Measurements from ENCODE around the gene IRGC. TPM values are rescaled to one million over a fixed set of nuclear protein-coding genes. Genes with fewer than 3 reads are reported as not detected.

Gene IRGC
- total and polyA plus RNA-seq, 2 of the 13 experiments (the other 11 are each of a cell fraction or from before 2014, with no cell fraction given) = not detected

DNA sequence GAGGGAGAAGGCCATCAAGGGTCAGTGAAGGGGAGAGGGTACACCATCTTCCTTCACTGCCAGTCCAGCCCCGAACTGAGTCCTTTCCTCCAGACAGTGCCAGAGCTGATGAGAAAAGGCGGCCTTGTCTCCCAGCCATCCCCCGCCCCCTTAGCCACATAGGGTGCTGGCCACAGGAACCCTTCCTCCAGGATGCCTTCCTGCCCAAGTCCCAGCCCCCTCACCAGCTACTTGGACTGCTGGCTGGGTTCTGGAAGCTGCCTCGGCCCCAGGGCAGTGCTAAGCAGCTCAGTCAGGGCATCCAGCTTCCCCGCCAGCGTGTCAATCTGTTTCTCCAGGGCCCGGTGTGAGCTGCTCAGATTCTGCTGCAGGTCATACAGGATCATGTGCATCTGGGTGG, 51.4 kb downstream of the IRGC start (continued):
- TF ChIP-seq, protein P1, sequence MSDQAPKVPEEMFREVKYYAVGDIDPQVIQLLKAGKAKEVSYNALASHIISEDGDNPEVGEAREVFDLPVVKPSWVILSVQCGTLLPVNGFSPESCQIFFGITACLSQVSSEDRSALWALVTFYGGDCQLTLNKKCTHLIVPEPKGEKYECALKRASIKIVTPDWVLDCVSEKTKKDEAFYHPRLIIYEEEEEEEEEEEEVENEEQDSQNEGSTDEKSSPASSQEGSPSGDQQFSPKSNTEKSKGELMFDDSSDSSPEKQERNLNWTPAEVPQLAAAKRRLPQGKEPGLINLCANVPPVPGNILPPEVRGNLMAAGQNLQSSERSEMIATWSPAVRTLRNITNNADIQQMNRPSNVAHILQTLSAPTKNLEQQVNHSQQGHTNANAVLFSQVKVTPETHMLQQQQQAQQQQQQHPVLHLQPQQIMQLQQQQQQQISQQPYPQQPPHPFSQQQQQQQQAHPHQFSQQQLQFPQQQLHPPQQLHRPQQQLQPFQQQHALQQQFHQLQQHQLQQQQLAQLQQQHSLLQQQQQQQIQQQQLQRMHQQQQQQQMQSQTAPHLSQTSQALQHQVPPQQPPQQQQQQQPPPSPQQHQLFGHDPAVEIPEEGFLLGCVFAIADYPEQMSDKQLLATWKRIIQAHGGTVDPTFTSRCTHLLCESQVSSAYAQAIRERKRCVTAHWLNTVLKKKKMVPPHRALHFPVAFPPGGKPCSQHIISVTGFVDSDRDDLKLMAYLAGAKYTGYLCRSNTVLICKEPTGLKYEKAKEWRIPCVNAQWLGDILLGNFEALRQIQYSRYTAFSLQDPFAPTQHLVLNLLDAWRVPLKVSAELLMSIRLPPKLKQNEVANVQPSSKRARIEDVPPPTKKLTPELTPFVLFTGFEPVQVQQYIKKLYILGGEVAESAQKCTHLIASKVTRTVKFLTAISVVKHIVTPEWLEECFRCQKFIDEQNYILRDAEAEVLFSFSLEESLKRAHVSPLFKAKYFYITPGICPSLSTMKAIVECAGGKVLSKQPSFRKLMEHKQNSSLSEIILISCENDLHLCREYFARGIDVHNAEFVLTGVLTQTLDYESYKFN (CRISPR knock-in tag; conservative IDR thresholded peaks at IDR 0.05) = no peak
- TF ChIP-seq ZNF274 (CRISPR knock-in tag; IDR thresholded peaks at IDR 0.05) = no peak
- no peak for TF ChIP-seq ZNF101 (CRISPR knock-in tag; IDR thresholded peaks at IDR 0.05; ENCODE audit: borderline replicate concordance, low read depth)
- TF ChIP-seq, protein P2, sequence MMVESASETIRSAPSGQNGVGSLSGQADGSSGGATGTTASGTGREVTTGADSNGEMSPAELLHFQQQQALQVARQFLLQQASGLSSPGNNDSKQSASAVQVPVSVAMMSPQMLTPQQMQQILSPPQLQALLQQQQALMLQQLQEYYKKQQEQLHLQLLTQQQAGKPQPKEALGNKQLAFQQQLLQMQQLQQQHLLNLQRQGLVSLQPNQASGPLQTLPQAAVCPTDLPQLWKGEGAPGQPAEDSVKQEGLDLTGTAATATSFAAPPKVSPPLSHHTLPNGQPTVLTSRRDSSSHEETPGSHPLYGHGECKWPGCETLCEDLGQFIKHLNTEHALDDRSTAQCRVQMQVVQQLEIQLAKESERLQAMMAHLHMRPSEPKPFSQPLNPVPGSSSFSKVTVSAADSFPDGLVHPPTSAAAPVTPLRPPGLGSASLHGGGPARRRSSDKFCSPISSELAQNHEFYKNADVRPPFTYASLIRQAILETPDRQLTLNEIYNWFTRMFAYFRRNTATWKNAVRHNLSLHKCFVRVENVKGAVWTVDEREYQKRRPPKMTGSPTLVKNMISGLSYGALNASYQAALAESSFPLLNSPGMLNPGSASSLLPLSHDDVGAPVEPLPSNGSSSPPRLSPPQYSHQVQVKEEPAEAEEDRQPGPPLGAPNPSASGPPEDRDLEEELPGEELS (CRISPR knock-in tag; IDR thresholded peaks at IDR 0.05) = no peak

DNA sequence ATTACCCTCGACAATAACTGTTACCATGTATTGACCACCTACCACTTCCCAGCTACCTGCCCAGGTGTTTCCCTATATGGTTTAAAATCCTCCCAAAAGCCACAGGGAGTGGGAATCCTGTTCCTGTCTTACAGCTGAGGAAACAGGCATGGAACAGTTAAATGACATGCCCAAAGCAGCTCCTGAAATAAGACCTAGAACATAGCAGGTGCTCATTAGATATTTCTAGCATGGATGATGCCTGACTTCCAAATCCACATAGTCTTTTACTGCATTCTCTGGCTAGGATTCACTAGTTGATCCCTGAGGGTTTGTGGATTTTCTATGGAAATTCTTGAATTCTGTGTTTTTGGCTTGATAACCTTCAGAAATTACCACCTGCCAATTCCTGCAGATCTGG, 51.9 kb downstream of the IRGC start:
- Histone ChIP-seq H4K20me1 (ENCODE audit: insufficient read depth, low read length) (no peaks in the 10 kb centered on the region), H3K36me3 (replicated peaks in 1 of 2; ENCODE audit: control insufficient read depth in 1 of 2, insufficient read depth in 2 of 2, low read length in 2 of 2) (no peaks in the 10 kb centered on the region), H3K4me1 (ENCODE audit: insufficient read depth, low read length) (peaks cover 16% of the 10 kb centered on the region; the same call in 1 of the 2 replicates), H3K9ac (ENCODE audit: insufficient read depth, low read depth, low read length) (no peak overlapping the region), H3K27ac (ENCODE audit: extremely low read length, insufficient read depth, low read length) (no peak overlapping the region), H2AFZ (ENCODE audit: low read length) (no peak overlapping the region), H3K9me3 (ENCODE audit: low read length) (no peaks in the 10 kb centered on the region), H3K27me3 (ENCODE audit: control insufficient read depth in 1 of 2, insufficient read depth in 2 of 2, low read length in 2 of 2) (0 out of 5 replicates have a peak, but pooled peaks cover 0 to under 1% of the 10 kb centered on the region in 2 experiments), H3K79me2 (ENCODE audit: insufficient read depth, low read length) (no peaks in the 10 kb centered on the region), H3K4me2 (ENCODE audit: low read depth, low read length) (no peak overlapping the region), H3K4me3 (replicated peaks in 1 of 3; ENCODE audit: insufficient read depth in 1 of 3, low read depth in 2 of 3, low read length in 3 of 3) (no peak overlapping the region)
- CTCF ChIA-PET (ENCODE audit: low intra/inter-chr PET ratio, low total read pairs) = no interaction called here
- FAIRE-seq (no peak), ATAC-seq (no peak), DNase-seq (ENCODE audit: low spot score) (no peak)
- in situ Hi-C loops (cut with HindIII; ENCODE audit: extremely low pct_ligation_motif_present, low pct_unique_long_range_greater_than_20kb) = no loop called here
- no TSS peak for BruUV-seq (replicated peaks)
- POLR2A ChIA-PET = interaction anchor here (1.6 kb wide), 1 partner anchor 13 kb away, joined by 4 read pairs; the partner anchor contains the start of gene SMG9
- intact Hi-C loops (cut with micrococcal nuclease; ENCODE audit: unreplicated experiment) = loop anchor here (10.0 kb wide), 1 partner anchor 103 kb away; no protein-coding TSS in a partner anchor
- WGBS (ENCODE audit: low lambda C conversion rate) = 0% methylated on average over 1 of the region's 1 CpG
- no peak for TF ChIP-seq SMC3 (IDR thresholded peaks at IDR 0.05; ENCODE audit: low read length)
- no peak for TF ChIP-seq BORCS8-MEF2B (CRISPR knock-in tag; IDR thresholded peaks at IDR 0.05)
- TF ChIP-seq SNAI1 (CRISPR knock-in tag; IDR thresholded peaks at IDR 0.05; ENCODE audit: borderline replicate concordance) = no peak
- TF ChIP-seq ZNF121 (CRISPR knock-in tag; IDR thresholded peaks at IDR 0.05) = no peak
- TF ChIP-seq ZNF749 (CRISPR knock-in tag; IDR thresholded peaks at IDR 0.05; ENCODE audit: borderline replicate concordance) = no peak
- no peak for TF ChIP-seq ZNF616 (CRISPR knock-in tag; IDR thresholded peaks at IDR 0.05; ENCODE audit: low read depth)
- TF ChIP-seq ATF1 (CRISPR knock-in tag; IDR thresholded peaks at IDR 0.05) = no peak
- no peak for TF ChIP-seq SYNCRIP (IDR thresholded peaks at IDR 0.05; ENCODE audit: insufficient read depth, low read depth, low read length)
- no peak for TF ChIP-seq ZNF589 (CRISPR knock-in tag; conservative IDR thresholded peaks at IDR 0.05)
- TF ChIP-seq SRSF9 (IDR thresholded peaks at IDR 0.05; ENCODE audit: borderline replicate concordance, insufficient read depth, low read depth, low read length, poor library complexity, severe bottlenecking) = no peak
- TF ChIP-seq, protein P3, sequence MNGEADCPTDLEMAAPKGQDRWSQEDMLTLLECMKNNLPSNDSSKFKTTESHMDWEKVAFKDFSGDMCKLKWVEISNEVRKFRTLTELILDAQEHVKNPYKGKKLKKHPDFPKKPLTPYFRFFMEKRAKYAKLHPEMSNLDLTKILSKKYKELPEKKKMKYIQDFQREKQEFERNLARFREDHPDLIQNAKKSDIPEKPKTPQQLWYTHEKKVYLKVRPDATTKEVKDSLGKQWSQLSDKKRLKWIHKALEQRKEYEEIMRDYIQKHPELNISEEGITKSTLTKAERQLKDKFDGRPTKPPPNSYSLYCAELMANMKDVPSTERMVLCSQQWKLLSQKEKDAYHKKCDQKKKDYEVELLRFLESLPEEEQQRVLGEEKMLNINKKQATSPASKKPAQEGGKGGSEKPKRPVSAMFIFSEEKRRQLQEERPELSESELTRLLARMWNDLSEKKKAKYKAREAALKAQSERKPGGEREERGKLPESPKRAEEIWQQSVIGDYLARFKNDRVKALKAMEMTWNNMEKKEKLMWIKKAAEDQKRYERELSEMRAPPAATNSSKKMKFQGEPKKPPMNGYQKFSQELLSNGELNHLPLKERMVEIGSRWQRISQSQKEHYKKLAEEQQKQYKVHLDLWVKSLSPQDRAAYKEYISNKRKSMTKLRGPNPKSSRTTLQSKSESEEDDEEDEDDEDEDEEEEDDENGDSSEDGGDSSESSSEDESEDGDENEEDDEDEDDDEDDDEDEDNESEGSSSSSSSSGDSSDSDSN (CRISPR knock-in tag; IDR thresholded peaks at IDR 0.05) = no peak

All from HepG2 (cell line).